Hepatic stellate cell (primary cell): ENCODE measurements around the gene HLF.

ENCODE experiments used
- DNase-seq: peaks from one replicate; pipeline ENCODE4 v3.0.0; 2011; ENCODE audit warnings: low spot score

HLF gene

GRCh38 chr17:55275894-55276804, 11.4 kb downstream of the HLF start:
- no peak for DNase-seq

- no peak for DNase-seq
Observed at GRCh38 chr17:55278173-55278961, 13.6 kb downstream of the HLF start.

- DNase-seq: no peak
Observed at GRCh38 chr17:55279203-55279602, 14.4 kb downstream of the HLF start.

- DNase-seq: no peak
Observed at GRCh38 chr17:55279788-55280187, 15.0 kb downstream of the HLF start.

- no peak for DNase-seq
Observed at GRCh38 chr17:55280212-55280611, 15.5 kb downstream of the HLF start.

GRCh38 chr17:55281649-55282378, 17.1 kb downstream of the HLF start:
- DNase-seq: no peak

- DNase-seq: no peak
Observed at GRCh38 chr17:55282379-55282702, 17.6 kb downstream of the HLF start.

GRCh38 chr17:55282741-55283140, 18.0 kb downstream of the HLF start:
- no peak for DNase-seq

GRCh38 chr17:55283256-55283965, 18.7 kb downstream of the HLF start:
- DNase-seq: no peak

- DNase-seq: no peak
Observed at GRCh38 chr17:55284001-55284884, 19.5 kb downstream of the HLF start.

- DNase-seq: no peak
Observed at GRCh38 chr17:55284944-55285339, 20.2 kb downstream of the HLF start.

GRCh38 chr17:55285340-55286301, 20.9 kb downstream of the HLF start:
- no peak for DNase-seq

- no peak for DNase-seq
Observed at GRCh38 chr17:55286681-55287589, 22.2 kb downstream of the HLF start.

- DNase-seq: no peak
Observed at GRCh38 chr17:55288356-55289105, 23.8 kb downstream of the HLF start.

GRCh38 chr17:55289106-55289446, 24.3 kb downstream of the HLF start:
- DNase-seq: no peak

- DNase-seq: no peak
Observed at GRCh38 chr17:55289978-55290377, 25.2 kb downstream of the HLF start.

- no peak for DNase-seq
Observed at GRCh38 chr17:55290492-55291113, 25.8 kb downstream of the HLF start.

- DNase-seq: no peak
Observed at GRCh38 chr17:55291114-55291507, 26.4 kb downstream of the HLF start.
